GM20000 (cell line): Measurements from ENCODE around the gene ME3.

Experiments
- DNase-seq: peaks from one replicate; pipeline ENCODE4 v3.0.0; 2012; ENCODE audit warnings: low spot score
- CTCF ChIP-seq: IDR thresholded peaks from 2 replicates; pipeline ENCODE4 v1.5.1; 2012; ENCODE audit warnings: mild to moderate bottlenecking, control low read depth; ENCODE audit errors: extremely low read depth, missing control alignments

Gene ME3

GRCh38 chr11:86398106-86398505 is 274.3 kb downstream of the ME3 start:
- DNase-seq, result no peak
- no peak for TF ChIP-seq CTCF

- TF ChIP-seq CTCF, result no peak
- DNase-seq, result no peak
Observed at GRCh38 chr11:86397351-86397750, 275.1 kb downstream of the ME3 start.

DNA sequence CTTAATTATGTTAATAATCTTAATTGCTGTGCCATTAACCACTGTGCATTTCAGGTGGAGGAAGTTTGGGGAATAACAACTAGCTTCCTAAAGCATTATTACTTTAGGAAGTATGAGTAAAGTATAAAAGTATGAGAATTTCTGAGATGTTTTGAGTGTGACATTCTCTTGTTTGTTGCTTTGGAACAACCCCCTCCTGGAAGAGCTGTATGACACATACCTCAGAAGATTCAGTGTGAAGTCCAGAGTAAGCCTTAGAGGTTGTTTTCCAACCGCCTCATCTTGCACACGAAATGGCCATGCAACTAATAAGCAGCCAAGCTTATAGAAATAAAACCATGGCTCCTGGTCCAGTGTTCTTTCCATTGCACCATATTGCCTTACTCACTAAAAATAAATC is 276.0 kb downstream of the ME3 start:
- TF ChIP-seq CTCF, result no peak
- DNase-seq, result no peak

DNA sequence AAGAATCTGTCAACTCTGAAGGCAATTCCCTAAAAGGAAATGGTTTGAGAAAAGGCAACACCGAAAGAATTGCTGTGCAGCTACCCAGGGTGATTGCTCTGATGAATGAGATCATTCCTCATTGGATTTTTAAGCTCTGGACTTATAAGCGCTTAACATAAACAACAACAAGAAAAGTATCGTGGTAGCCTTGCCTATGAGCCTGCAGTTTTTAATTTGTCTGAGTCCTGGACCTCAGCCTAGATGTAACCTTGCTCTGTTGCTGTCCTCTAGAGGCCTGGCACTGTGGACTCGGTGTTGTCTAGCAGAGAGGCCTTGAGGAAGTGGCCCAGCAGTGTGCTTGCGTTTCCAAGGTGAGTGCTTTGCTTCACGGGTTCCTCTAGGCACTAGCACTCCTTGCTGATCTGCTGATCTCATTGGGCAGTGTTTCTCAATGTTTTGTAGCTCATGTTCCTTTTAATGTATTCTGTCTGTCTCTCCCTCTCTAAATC is 277.3 kb downstream of the ME3 start:
- no peak for TF ChIP-seq CTCF
- DNase-seq, result no peak
